ENCODE measurements around the gene GREM2. TPM values are rescaled to one million over a fixed set of nuclear protein-coding genes. Genes with fewer than 3 reads are reported as not detected.

The GREM2 gene
- total RNA-seq, 1 experiment from 2014 or later, result not detected

GRCh38 chr1:240630409-240630808, 18.5 kb upstream of the GREM2 start:
- no peaks in the 10 kb centered on the region for H3F3A ChIP-seq (ENCODE audit: low read length, unreplicated experiment)
- CTCF ChIA-PET, result no interaction called here
- no peaks in the 10 kb centered on the region for H3K9me3 ChIP-seq (ENCODE audit: low read length)
- POLR2A ChIA-PET (ENCODE audit: unreplicated experiment), result no interaction called here
- H3K4me3 ChIP-seq (ENCODE audit: low read length), result no peak overlapping the region
- H3K27ac ChIP-seq (ENCODE audit: low read length), result no peak overlapping the region
- no TSS peak for BruUV-seq (replicated peaks)
- H2AFZ ChIP-seq (ENCODE audit: low read length), result no peak overlapping the region
- ATAC-seq (no peak), DNase-seq (no peak)
- intact Hi-C loops (cut with micrococcal nuclease), result no loop called here
- H3K9me2 ChIP-seq (replicated peaks; ENCODE audit: low read length), result no peaks in the 10 kb centered on the region
- no peaks in the 10 kb centered on the region for H3K79me2 ChIP-seq (ENCODE audit: low read length)
- H3K9ac ChIP-seq (ENCODE audit: low read length), result no peak overlapping the region
- H4K20me1 ChIP-seq (ENCODE audit: low read length), result no peaks in the 10 kb centered on the region
- peaks cover 30% of the 10 kb centered on the region for H3K27me3 ChIP-seq (ENCODE audit: low read length)
- no peaks in the 10 kb centered on the region for H3K4me1 ChIP-seq (ENCODE audit: insufficient read depth, low read length)
- TF ChIP-seq EZH2phosphoT487 (IDR thresholded peaks at IDR 0.05; ENCODE audit: borderline replicate concordance, low read length) (no peak), EZH2 (IDR thresholded peaks at IDR 0.05; ENCODE audit: low read length, unreplicated experiment) (no peak), CTCF (conservative IDR thresholded peaks at IDR 0.05; ENCODE audit: low read depth, low read length) (no peak)
- H3K36me3 ChIP-seq (ENCODE audit: low read depth, low read length), result no peaks in the 10 kb centered on the region
- H3K4me2 ChIP-seq (ENCODE audit: low read length), result no peak overlapping the region

- BruUV-seq (replicated peaks), result no TSS peak
- Histone ChIP-seq H3K4me1 (ENCODE audit: insufficient read depth, low read length) (no peaks in the 10 kb centered on the region), H4K20me1 (ENCODE audit: low read length) (no peaks in the 10 kb centered on the region), H3K27me3 (ENCODE audit: low read length) (peaks cover 18% of the 10 kb centered on the region; the same call in 1 of the 2 replicates), H2AFZ (ENCODE audit: low read length) (no peak overlapping the region), H3K27ac (ENCODE audit: low read length) (no peak overlapping the region), H3K79me2 (ENCODE audit: low read length) (no peaks in the 10 kb centered on the region), H3K36me3 (ENCODE audit: low read depth, low read length) (no peaks in the 10 kb centered on the region), H3F3A (ENCODE audit: low read length, unreplicated experiment) (no peaks in the 10 kb centered on the region), H3K9me2 (replicated peaks; ENCODE audit: low read length) (no peaks in the 10 kb centered on the region), H3K9me3 (ENCODE audit: low read length) (no peaks in the 10 kb centered on the region), H3K9ac (ENCODE audit: low read length) (no peak overlapping the region), H3K4me3 (ENCODE audit: low read length) (no peak overlapping the region), H3K4me2 (ENCODE audit: low read length) (no peak overlapping the region)
- intact Hi-C loops (cut with micrococcal nuclease), result no loop called here
- ATAC-seq (no peak), DNase-seq (no peak)
- POLR2A ChIA-PET (ENCODE audit: unreplicated experiment), result no interaction called here
- no peak for TF ChIP-seq EZH2phosphoT487 (IDR thresholded peaks at IDR 0.05; ENCODE audit: borderline replicate concordance, low read length)
- no peak for TF ChIP-seq EZH2 (IDR thresholded peaks at IDR 0.05; ENCODE audit: low read length, unreplicated experiment)
- no peak for TF ChIP-seq CTCF (conservative IDR thresholded peaks at IDR 0.05; ENCODE audit: low read depth, low read length)
- CTCF ChIA-PET, result no interaction called here
Observed at GRCh38 chr1:240621249-240621648, 9.3 kb upstream of the GREM2 start.

GRCh38 chr1:240619906-240620621, 8.1 kb upstream of the GREM2 start:
- POLR2A ChIA-PET (ENCODE audit: unreplicated experiment), result no interaction called here
- H3K4me2 ChIP-seq (ENCODE audit: low read length), result no peak overlapping the region
- no peak overlapping the region for H3K9ac ChIP-seq (ENCODE audit: low read length)
- H3K4me3 ChIP-seq (ENCODE audit: low read length), result no peak overlapping the region
- no peak overlapping the region for H2AFZ ChIP-seq (ENCODE audit: low read length)
- H3K27me3 ChIP-seq (ENCODE audit: low read length), result peaks cover 17% of the 10 kb centered on the region
- intact Hi-C loops (cut with micrococcal nuclease), result no loop called here
- no TSS peak for BruUV-seq (replicated peaks)
- no peaks in the 10 kb centered on the region for H4K20me1 ChIP-seq (ENCODE audit: low read length)
- no peaks in the 10 kb centered on the region for H3K79me2 ChIP-seq (ENCODE audit: low read length)
- H3K4me1 ChIP-seq (ENCODE audit: insufficient read depth, low read length), result no peaks in the 10 kb centered on the region
- no peaks in the 10 kb centered on the region for H3K9me2 ChIP-seq (replicated peaks; ENCODE audit: low read length)
- TF ChIP-seq EZH2phosphoT487 (IDR thresholded peaks at IDR 0.05; ENCODE audit: borderline replicate concordance, low read length), result no peak
- no peak for TF ChIP-seq EZH2 (IDR thresholded peaks at IDR 0.05; ENCODE audit: low read length, unreplicated experiment)
- TF ChIP-seq CTCF (conservative IDR thresholded peaks at IDR 0.05; ENCODE audit: low read depth, low read length), result no peak
- CTCF ChIA-PET, result no interaction called here
- ATAC-seq (no peak), DNase-seq (no peak)
- no peak overlapping the region for H3K27ac ChIP-seq (ENCODE audit: low read length)
- no peaks in the 10 kb centered on the region for H3K9me3 ChIP-seq (ENCODE audit: low read length)
- no peaks in the 10 kb centered on the region for H3K36me3 ChIP-seq (ENCODE audit: low read depth, low read length)
- no peaks in the 10 kb centered on the region for H3F3A ChIP-seq (ENCODE audit: low read length, unreplicated experiment)
